Measurements from ENCODE around the gene ORC4. TPM values are rescaled to one million over a fixed set of nuclear protein-coding genes. Genes with fewer than 3 reads are reported as not detected.

ORC4 gene
- 35.1 and 51.9 TPM in 2 replicates for total RNA-seq

GRCh38 chr2:148020111-148021058 lies at the start of gene ORC4:
Gene ORC4, minus strand, starts transcription at chr2:148020737. Its CDS starts 44,779 bp downstream, at chr2:147975958.

GRCh38 chr2:148021059-148021861 lies 723 bp upstream of the ORC4 start, which contains the start of gene MBD5:
Gene MBD5, plus strand, starts transcription at chr2:148021091.

Other genes with a start within 250 kb of the ORC4 start
- gene ACVR2A, start 175.7 kb downstream of the ORC4 start, total RNA-seq, result 2.7 and 2.8 TPM in 2 replicates
- 9.0 and 10.7 TPM in 2 replicates for gene MBD5, start 354 bp upstream of the ORC4 start, total RNA-seq